Subcutaneous adipose tissue (tissue), 4 donors: ENCODE data around the gene AGBL4. TPM values are rescaled to one million over a fixed set of nuclear protein-coding genes. Genes with fewer than 3 reads are reported as not detected.

Source experiments
- CTCF ChIP-seq: fragments of 450-650 bp; IDR thresholded peaks from one replicate; pipeline ENCODE4 v1.5.1; 2016; ENCODE audit warnings: low read depth, mild to moderate bottlenecking, control low read depth, antibody characterized with exemption, moderate library complexity
- total RNA-seq, 4 donors: library from RNA; depleted of rRNA; stranded (reverse); fragments of >200 nt; gene quantifications; one replicate each; pipeline ENCODE4 v1.1.0, GENCODE V29; 2016

Gene AGBL4
- total RNA-seq, 4 donors from 2014 or later = 0.16 to 3.6 (median 0.59) TPM

GRCh38 chr1:48675251-48675650, 1348.5 kb downstream of the AGBL4 start:
- TF ChIP-seq CTCF = no peak

GRCh38 chr1:48674641-48675040, 1349.1 kb downstream of the AGBL4 start:
- no peak for TF ChIP-seq CTCF

- no peak for TF ChIP-seq CTCF
Observed at GRCh38 chr1:48673332-48674105, 1350.2 kb downstream of the AGBL4 start.

GRCh38 chr1:48671578-48671977, 1352.2 kb downstream of the AGBL4 start:
- TF ChIP-seq CTCF = no peak

- TF ChIP-seq CTCF = no peak
Observed at GRCh38 chr1:48670234-48671020, 1353.3 kb downstream of the AGBL4 start.

GRCh38 chr1:48668339-48668738, 1355.4 kb downstream of the AGBL4 start:
- TF ChIP-seq CTCF = no peak

- TF ChIP-seq CTCF = no peak
Observed at GRCh38 chr1:48667782-48668181, 1356.0 kb downstream of the AGBL4 start.
